GM12865 (cell line): ENCODE results near the gene TXNDC15.
"Not testable (repeated sequence)": the region's sequence is repeated elsewhere in the genome, so short reads cannot be mapped to it uniquely, and the experiment has no call there.

Source experiments
- DNase-seq: peaks from one replicate; pipeline ENCODE4 v3.0.0; 2010; ENCODE audit warnings: low read depth
- H3K4me3 ChIP-seq: 2 replicates; pipeline ENCODE4 v1.5.1; 2011; ENCODE audit warnings: mild to moderate bottlenecking, low read depth, low read length, control low read depth
- CTCF ChIP-seq: IDR thresholded peaks from 2 replicates; pipeline ENCODE4 v1.5.1; 2011; ENCODE audit warnings: low read length, control low read depth, low read depth, inconsistent platforms; ENCODE audit not compliant: insufficient read depth; ENCODE audit errors: missing control alignments

The TXNDC15 gene

GRCh38 chr5:134840811-134841210, 33.4 kb upstream of the TXNDC15 start:
- DNase-seq: no peak
- no peak overlapping the region for H3K4me3 ChIP-seq
- no peak for TF ChIP-seq CTCF

DNA sequence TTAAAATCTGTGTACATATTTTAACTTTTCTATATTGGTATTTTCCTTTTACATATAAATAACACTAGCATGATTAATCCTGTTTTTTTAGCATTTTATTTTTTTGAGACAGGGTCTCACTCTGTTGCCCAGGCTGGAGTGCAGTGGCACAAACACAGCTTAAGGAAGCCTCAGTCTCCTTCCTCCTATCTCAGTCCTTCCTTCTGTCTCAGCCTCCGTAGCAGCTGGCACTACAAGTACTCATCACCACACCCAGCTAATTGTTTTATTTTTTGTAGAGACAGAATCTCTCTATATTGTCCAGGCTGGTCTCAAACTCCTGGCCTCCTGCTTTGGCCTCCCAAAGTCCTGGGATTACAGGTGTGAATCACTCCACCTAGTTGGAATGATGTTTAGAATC, 29.9 kb upstream of the TXNDC15 start:
- no peak overlapping the region for H3K4me3 ChIP-seq
- DNase-seq: no peak
- TF ChIP-seq CTCF: no peak

GRCh38 chr5:134845335-134845851, 28.8 kb upstream of the TXNDC15 start:
- no peak for DNase-seq
- H3K4me3 ChIP-seq: peak overlapping the region; percentile 78
- no peak for TF ChIP-seq CTCF

GRCh38 chr5:134845852-134846640, 28.1 kb upstream of the TXNDC15 start, which contains the start of gene C5orf24:
Gene C5orf24 (plus strand): TSS chr5:134845968. CDS start chr5:134854901, 8,933 bp downstream.
- H3K4me3 ChIP-seq: peak within 1 kb of the TSS; percentile 78
- no peak for TF ChIP-seq CTCF
- peak; percentile 98 for DNase-seq

DNA sequence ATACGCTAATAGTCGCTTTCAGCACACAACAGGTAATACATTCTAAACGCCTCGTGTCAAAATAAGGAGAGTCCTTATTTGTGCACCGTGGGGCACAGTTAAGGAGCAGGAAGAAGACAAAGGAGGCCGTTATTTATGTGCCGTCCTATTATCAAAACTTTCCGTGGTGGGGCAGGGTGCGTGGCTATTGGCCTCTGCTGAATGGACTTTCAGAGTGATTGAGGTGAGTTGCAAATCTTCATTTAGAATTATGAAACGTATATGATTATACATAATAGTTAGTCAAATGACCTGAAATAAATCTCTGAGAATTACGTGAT, 27.6 kb upstream of the TXNDC15 start:
- no peak for TF ChIP-seq CTCF
- H3K4me3 ChIP-seq: peak overlapping the region; percentile 78
- DNase-seq: peak; percentile 51

DNA sequence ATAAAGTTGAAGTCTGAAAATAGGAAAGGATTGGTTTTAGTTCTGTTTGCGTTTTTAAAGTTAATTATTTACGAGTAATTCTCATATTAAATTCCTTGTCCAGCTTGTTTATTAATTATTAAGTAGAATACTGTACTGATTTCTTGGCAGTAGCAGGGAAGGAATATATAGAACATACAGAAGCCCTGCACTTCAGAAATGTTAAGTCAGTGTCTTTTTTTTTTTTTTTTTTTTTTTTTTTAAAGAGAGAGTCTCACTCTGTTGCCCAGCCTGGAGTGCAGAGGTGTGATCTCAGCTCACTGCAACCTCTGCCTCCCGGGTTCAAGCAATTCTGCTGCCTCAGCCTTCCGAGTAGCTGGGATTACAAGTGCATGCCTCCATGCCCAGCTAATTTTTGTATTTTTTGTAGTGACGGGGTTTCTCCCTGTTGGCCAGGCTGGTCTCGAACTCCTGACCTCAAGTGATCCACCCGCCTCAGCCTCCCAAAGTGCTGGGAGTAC, 24.7 kb upstream of the TXNDC15 start:
- DNase-seq, H3K4me3 ChIP-seq: not testable (repeated sequence)

GRCh38 chr5:134851307-134851923, 22.8 kb upstream of the TXNDC15 start:
- peak; percentile 41 for TF ChIP-seq CTCF
- peak; percentile 26 for DNase-seq

GRCh38 chr5:134856465-134856864, 17.7 kb upstream of the TXNDC15 start:
- not testable (repeated sequence) for DNase-seq, H3K4me3 ChIP-seq

More at GRCh38 chr5:134851307-134851923, 22.8 kb upstream of the TXNDC15 start:
- no peak overlapping the region for H3K4me3 ChIP-seq
